OCI-LY7 (cell line): ENCODE data around the gene AVPI1.

Source experiments
- EZH2phosphoT487 ChIP-seq: fragments of 200-600 bp; sonication (generic); IDR thresholded peaks from 2 replicates; pipeline ENCODE4 v1.6.1; 2018; ENCODE audit warnings: low read depth, borderline replicate concordance, mild to moderate bottlenecking, mixed run types, antibody characterized with exemption, low read length, moderate library complexity, mixed read lengths
- TF ChIP-seq, protein P1 (sequence below): fragments of 200-600 bp; sonication (generic); conservative IDR thresholded peaks from 2 replicates; pipeline ENCODE4 v1.5.1; 2014; ENCODE audit warnings: mild to moderate bottlenecking, antibody characterized with exemption, low read length, moderate library complexity, mixed read lengths

DNA sequence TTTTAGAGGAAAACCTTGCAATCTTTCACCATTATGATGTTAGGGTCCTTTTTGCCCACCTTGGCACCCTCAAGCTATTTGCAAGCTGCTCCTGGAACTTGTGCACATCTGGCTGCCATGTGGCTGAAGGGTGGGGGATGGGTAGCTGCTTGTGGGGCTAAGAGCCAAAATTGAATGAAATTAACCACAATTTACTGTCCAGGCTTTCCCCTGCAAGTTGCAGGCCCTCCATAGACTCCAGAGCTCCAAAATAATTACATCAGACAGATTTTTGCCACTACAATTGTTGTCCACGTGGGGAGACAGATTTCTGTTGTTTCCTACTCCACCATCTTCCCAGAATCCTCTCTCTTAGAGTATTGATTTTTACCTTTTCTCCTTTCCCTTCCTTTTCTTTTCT lies 27.5 kb downstream of the AVPI1 start:
- TF ChIP-seq, protein P1, sequence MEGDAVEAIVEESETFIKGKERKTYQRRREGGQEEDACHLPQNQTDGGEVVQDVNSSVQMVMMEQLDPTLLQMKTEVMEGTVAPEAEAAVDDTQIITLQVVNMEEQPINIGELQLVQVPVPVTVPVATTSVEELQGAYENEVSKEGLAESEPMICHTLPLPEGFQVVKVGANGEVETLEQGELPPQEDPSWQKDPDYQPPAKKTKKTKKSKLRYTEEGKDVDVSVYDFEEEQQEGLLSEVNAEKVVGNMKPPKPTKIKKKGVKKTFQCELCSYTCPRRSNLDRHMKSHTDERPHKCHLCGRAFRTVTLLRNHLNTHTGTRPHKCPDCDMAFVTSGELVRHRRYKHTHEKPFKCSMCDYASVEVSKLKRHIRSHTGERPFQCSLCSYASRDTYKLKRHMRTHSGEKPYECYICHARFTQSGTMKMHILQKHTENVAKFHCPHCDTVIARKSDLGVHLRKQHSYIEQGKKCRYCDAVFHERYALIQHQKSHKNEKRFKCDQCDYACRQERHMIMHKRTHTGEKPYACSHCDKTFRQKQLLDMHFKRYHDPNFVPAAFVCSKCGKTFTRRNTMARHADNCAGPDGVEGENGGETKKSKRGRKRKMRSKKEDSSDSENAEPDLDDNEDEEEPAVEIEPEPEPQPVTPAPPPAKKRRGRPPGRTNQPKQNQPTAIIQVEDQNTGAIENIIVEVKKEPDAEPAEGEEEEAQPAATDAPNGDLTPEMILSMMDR: no peak
- no peak for TF ChIP-seq EZH2phosphoT487
